Lower leg skin (tissue), 3 donors: ENCODE results near the gene FGD4.

ENCODE experiments used
- POLR2A ChIP-seq, 2 donors: fragments of 450-650 bp; IDR thresholded peaks; one replicate each; pipeline ENCODE4 v1.6.1; 2016 to 2017; ENCODE audit warnings: antibody characterized with exemption in 2 of 2, mild to moderate bottlenecking in 1 of 2, moderate library complexity in 1 of 2
- TF ChIP-seq, protein P1 (sequence below), 3 donors: fragments of 450-650 bp; IDR thresholded peaks; one replicate each; pipeline ENCODE4 v1.5.1; 2016; ENCODE audit warnings: antibody characterized with exemption in 3 of 3, mild to moderate bottlenecking in 3 of 3, moderate library complexity in 2 of 3

DNA sequence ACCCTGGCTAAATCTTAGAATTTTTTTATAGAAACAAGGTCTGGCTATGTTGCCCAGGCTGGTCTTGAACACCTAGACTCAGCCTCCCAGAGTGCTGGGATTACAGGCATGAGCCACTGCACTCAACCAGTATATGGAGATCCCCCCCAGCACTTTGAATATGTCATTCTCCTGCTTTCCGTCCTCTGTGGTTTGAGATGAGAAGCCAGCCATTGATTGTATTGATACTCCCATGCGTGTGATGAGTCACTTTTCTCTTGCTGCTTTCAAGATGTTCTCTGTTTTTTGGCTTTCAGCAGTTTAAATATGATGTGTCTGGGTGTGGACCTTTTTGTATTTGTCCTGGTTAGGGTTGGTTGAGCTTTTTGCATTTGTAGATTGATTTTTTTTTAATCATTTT is 204.5 kb downstream of the FGD4 start:
- TF ChIP-seq, protein P1, sequence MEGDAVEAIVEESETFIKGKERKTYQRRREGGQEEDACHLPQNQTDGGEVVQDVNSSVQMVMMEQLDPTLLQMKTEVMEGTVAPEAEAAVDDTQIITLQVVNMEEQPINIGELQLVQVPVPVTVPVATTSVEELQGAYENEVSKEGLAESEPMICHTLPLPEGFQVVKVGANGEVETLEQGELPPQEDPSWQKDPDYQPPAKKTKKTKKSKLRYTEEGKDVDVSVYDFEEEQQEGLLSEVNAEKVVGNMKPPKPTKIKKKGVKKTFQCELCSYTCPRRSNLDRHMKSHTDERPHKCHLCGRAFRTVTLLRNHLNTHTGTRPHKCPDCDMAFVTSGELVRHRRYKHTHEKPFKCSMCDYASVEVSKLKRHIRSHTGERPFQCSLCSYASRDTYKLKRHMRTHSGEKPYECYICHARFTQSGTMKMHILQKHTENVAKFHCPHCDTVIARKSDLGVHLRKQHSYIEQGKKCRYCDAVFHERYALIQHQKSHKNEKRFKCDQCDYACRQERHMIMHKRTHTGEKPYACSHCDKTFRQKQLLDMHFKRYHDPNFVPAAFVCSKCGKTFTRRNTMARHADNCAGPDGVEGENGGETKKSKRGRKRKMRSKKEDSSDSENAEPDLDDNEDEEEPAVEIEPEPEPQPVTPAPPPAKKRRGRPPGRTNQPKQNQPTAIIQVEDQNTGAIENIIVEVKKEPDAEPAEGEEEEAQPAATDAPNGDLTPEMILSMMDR (IDR thresholded peaks at IDR 0.05) = no peak
- TF ChIP-seq POLR2A (IDR thresholded peaks at IDR 0.05) = no peak
